Loucy (cell line): Measurements from ENCODE around the gene FMO4.
"Not testable (repeated sequence)": the region's sequence is repeated elsewhere in the genome, so short reads cannot be mapped to it uniquely, and the experiment has no call there.

Experiments
- H2AFZ ChIP-seq: fragments of 200-600 bp; sonication (generic); 2 replicates; pipeline ENCODE4 v1.6.0; 2016; ENCODE audit warnings: antibody characterized with exemption, mild to moderate bottlenecking, low read length, moderate library complexity
- H3F3A ChIP-seq: fragments of 200-600 bp; 2 replicates; pipeline ENCODE4 v1.6.0; 2016; ENCODE audit warnings: antibody characterized with exemption, low read depth, mild to moderate bottlenecking
- H3K27me3 ChIP-seq: fragments of 200-600 bp; sonication (generic); 2 replicates; pipeline ENCODE4 v1.6.1; 2014; ENCODE audit warnings: low read length, mild to moderate bottlenecking; ENCODE audit not compliant: insufficient read depth, poor library complexity, severe bottlenecking
- H3K36me3 ChIP-seq: fragments of 200-600 bp; sonication (generic); 2 replicates; pipeline ENCODE4 v1.6.1; 2016; ENCODE audit warnings: low read length; ENCODE audit not compliant: insufficient read depth
- H3K4me1 ChIP-seq: fragments of 200-600 bp; sonication (generic); 2 replicates; pipeline ENCODE4 v1.5.1; 2014; ENCODE audit warnings: low read length, mild to moderate bottlenecking; ENCODE audit not compliant: insufficient read depth, poor library complexity, severe bottlenecking
- H3K4me2 ChIP-seq: fragments of 200-600 bp; sonication (generic); 2 replicates; pipeline ENCODE4 v1.6.0; 2014; ENCODE audit warnings: antibody characterized with exemption, low read length, low read depth, mild to moderate bottlenecking; ENCODE audit not compliant: poor library complexity, severe bottlenecking
- H3K4me3 ChIP-seq: fragments of 200-600 bp; sonication (generic); 2 replicates; pipeline ENCODE4 v1.5.1; 2014; ENCODE audit warnings: low read length, mild to moderate bottlenecking, mixed read lengths; ENCODE audit not compliant: poor library complexity, severe bottlenecking
- H3K79me2 ChIP-seq: fragments of 200-600 bp; sonication (generic); 2 replicates; pipeline ENCODE4 v1.6.1; 2014; ENCODE audit warnings: low read length; ENCODE audit not compliant: insufficient read depth
- H3K9ac ChIP-seq: fragments of 200-600 bp; sonication (generic); 2 replicates; pipeline ENCODE4 v1.6.0; 2014; ENCODE audit warnings: mild to moderate bottlenecking, low read depth, low read length, moderate library complexity; ENCODE audit not compliant: poor library complexity, severe bottlenecking
- H3K9me2 ChIP-seq: fragments of 200-600 bp; sonication (generic); replicated peaks from 2 replicates; pipeline ENCODE4 v1.6.1; 2016; ENCODE audit warnings: low read depth, low read length, mixed read lengths
- H3K9me3 ChIP-seq: fragments of 200-600 bp; sonication (generic); 2 replicates; pipeline ENCODE4 v1.6.1; 2014; ENCODE audit warnings: mild to moderate bottlenecking, antibody characterized with exemption, low read length, low read depth; ENCODE audit not compliant: insufficient read depth
- H4K20me1 ChIP-seq: fragments of 200-600 bp; sonication (generic); 2 replicates; pipeline ENCODE4 v1.6.0; 2014; ENCODE audit warnings: antibody characterized with exemption, low read length, mild to moderate bottlenecking; ENCODE audit not compliant: insufficient read depth, poor library complexity, severe bottlenecking
- CTCF ChIP-seq: fragments of 200-600 bp; sonication (generic); conservative IDR thresholded peaks from 2 replicates; pipeline ENCODE4 v1.5.1; 2014; ENCODE audit warnings: mild to moderate bottlenecking, antibody characterized with exemption, low read length
- EZH2phosphoT487 ChIP-seq: fragments of 200-600 bp; IDR thresholded peaks from 2 replicates; pipeline ENCODE4 v1.6.1; 2018; ENCODE audit warnings: antibody characterized with exemption, mild to moderate bottlenecking, moderate library complexity, borderline replicate concordance

FMO4 gene

DNA sequence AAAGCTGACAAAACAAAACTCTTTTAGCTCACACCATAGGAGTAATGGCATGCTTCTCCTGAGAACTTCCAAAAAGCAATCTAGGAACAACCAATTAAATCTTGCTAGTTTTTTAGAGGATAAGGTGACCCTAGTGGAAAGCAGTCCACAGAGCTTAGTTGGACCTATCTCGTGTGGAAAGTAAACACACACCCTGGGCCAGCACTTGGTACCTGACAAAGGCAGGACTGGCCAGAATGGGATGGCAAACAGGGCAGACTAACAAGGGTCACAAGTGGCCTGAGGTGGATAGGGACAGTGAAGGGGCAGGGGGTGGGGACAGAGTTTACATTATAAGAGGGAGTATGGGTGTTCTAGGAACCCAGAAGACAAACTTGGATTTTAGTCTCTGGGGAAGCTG lies 22.0 kb downstream of the FMO4 start:
- TF ChIP-seq CTCF (no peak), EZH2phosphoT487 (no peak)
- Histone ChIP-seq H3K27me3 (no peaks in the 10 kb centered on the region), H3K4me1 (no peaks in the 10 kb centered on the region), H2AFZ (no peak overlapping the region), H3K9me2 (no peaks in the 10 kb centered on the region), H3K9me3 (no peaks in the 10 kb centered on the region), H3K4me3 (no peak overlapping the region), H3K36me3 (no peaks in the 10 kb centered on the region), H3K79me2 (no peaks in the 10 kb centered on the region), H3F3A (no peaks in the 10 kb centered on the region), H3K4me2 (no peak overlapping the region), H4K20me1 (no peaks in the 10 kb centered on the region), H3K9ac (no peak overlapping the region)

DNA sequence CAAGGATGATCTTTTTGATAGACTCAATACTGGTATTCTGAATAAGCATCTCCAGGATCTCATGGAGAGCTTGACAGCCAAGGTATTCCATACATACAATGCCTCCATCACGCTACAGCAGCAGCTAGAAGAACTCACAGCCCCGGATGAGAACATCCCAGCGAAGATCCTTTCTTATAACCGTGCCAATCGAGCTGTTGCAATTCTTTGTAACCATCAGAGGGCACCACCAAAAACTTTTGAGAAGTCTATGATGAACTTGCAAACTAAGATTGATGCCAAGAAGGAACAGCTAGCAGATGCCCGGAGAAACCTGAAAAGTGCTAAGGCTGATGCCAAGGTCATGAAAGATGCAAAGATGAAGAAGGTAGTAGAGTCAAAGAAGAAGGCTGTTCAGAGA lies 25.4 kb downstream of the FMO4 start:
- H3K9me2 ChIP-seq, H3K9me3 ChIP-seq, H3K4me3 ChIP-seq, H3F3A ChIP-seq, H4K20me1 ChIP-seq, H3K79me2 ChIP-seq, H3K4me1 ChIP-seq, H3K36me3 ChIP-seq, H3K4me2 ChIP-seq, H2AFZ ChIP-seq, H3K27me3 ChIP-seq, H3K9ac ChIP-seq: not testable (repeated sequence)

- Histone ChIP-seq H2AFZ (no peak overlapping the region), H3K36me3 (no peaks in the 10 kb centered on the region), H3K9me2 (no peaks in the 10 kb centered on the region), H3K79me2 (no peaks in the 10 kb centered on the region), H3K27me3 (no peaks in the 10 kb centered on the region), H3K4me1 (no peaks in the 10 kb centered on the region), H3K9me3 (no peaks in the 10 kb centered on the region; the same call in 1 of the 2 replicates), H3F3A (no peaks in the 10 kb centered on the region), H3K4me2 (no peak overlapping the region), H3K9ac (no peak overlapping the region), H4K20me1 (no peaks in the 10 kb centered on the region), H3K4me3 (no peak overlapping the region)
- TF ChIP-seq EZH2phosphoT487 (no peak), CTCF (no peak)
Observed at GRCh38 chr1:171343727-171344472, 29.9 kb downstream of the FMO4 start.

DNA sequence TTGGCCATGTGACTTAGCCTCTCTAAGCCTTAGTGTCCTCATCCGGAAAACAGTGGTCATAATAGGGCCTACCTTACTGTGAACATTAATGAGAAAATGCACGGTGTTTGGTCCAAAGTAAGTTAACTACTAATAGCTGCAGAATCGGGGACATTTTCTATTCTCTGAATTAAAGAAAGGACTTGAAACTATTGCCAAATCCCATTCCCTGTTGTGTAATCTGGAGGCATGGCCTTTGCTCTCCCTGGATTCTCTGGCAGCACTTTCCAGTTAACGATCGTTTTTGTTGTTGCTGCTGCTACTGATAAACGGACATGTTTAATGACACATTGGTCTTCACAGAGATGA lies 30.5 kb downstream of the FMO4 start:
- H3K4me2 ChIP-seq: no peak overlapping the region
- no peaks in the 10 kb centered on the region for H4K20me1 ChIP-seq
- TF ChIP-seq CTCF (no peak), EZH2phosphoT487 (no peak)
- no peaks in the 10 kb centered on the region for H3K9me2 ChIP-seq
- no peaks in the 10 kb centered on the region for H3K79me2 ChIP-seq
- no peak overlapping the region for H3K4me3 ChIP-seq
- no peaks in the 10 kb centered on the region for H3K36me3 ChIP-seq
- no peaks in the 10 kb centered on the region for H3K27me3 ChIP-seq
- H3K9me3 ChIP-seq: no peaks in the 10 kb centered on the region; the same call in 1 of the 2 replicates
- no peak overlapping the region for H3K9ac ChIP-seq
- H3F3A ChIP-seq: no peaks in the 10 kb centered on the region
- H3K4me1 ChIP-seq: no peaks in the 10 kb centered on the region
- no peak overlapping the region for H2AFZ ChIP-seq
